Fibroblast of the aortic adventitia (primary cell): ENCODE data around the gene SEMA3B. TPM values are rescaled to one million over a fixed set of nuclear protein-coding genes. Genes with fewer than 3 reads are reported as not detected.

Experiments
- DNase-seq: peaks from one replicate; pipeline ENCODE4 v3.0.0-alpha.2; 2010; ENCODE audit warnings: low read depth
- H3K4me3 ChIP-seq: 2 replicates; pipeline ENCODE4 v1.5.1; 2011; ENCODE audit warnings: low read depth, mild to moderate bottlenecking, control low read depth, low read length, moderate library complexity
- total RNA-seq: library from RNA; depleted of rRNA; stranded (reverse); fragments of >200 nt; gene quantifications from 2 replicates; pipeline ENCODE4 v1.2.3, GENCODE V29; 2012; ENCODE audit warnings: low replicate concordance
- TF ChIP-seq, protein P1 (sequence below): IDR thresholded peaks from 2 replicates; pipeline ENCODE4 v1.5.1; 2011; ENCODE audit warnings: mild to moderate bottlenecking, low read length, control low read depth, inconsistent platforms; ENCODE audit not compliant: insufficient read depth

The SEMA3B gene
- total RNA-seq, 1 donor, result 9.7 TPM

DNA sequence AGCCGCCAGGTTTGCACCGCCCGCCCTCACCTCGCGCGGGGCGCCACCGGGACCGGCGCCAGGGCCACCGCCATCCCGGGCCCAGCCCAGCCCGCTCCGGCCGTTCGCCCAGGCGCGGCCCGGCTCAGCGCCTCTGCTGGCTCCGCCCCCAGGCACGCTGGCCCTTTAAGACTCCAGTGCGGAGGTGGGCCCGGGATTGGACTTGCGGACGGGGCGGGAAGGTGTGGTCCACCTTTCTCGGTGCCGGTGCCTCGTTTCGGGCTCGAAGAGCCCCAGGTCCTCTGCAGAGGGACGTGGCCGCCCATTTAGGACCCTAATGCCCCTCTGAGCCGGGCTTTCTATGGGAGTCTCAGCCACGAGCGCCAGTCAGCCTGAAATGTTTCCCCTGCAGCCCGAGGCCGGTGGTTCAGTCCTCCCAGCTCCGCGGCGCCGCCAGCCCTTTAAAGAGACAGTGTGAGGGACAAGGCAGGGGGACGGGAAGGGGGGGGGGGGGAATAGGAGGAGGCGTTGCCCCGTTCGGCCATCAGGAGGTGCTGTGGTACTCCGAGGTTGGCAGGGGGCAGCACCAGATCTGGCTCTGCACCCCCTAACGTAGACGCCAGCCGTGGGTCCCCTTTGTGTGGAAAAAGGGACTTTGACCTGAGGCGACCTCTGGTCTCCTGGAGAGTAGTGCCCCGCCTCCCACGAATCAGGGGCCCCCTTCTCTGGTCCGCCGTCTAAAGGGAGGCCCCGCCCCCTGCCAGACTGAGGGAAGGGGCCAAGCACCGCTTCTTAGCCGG lies 52.6 kb downstream of the SEMA3B start:
- peak; percentile 84 for DNase-seq
- TF ChIP-seq, protein P1, sequence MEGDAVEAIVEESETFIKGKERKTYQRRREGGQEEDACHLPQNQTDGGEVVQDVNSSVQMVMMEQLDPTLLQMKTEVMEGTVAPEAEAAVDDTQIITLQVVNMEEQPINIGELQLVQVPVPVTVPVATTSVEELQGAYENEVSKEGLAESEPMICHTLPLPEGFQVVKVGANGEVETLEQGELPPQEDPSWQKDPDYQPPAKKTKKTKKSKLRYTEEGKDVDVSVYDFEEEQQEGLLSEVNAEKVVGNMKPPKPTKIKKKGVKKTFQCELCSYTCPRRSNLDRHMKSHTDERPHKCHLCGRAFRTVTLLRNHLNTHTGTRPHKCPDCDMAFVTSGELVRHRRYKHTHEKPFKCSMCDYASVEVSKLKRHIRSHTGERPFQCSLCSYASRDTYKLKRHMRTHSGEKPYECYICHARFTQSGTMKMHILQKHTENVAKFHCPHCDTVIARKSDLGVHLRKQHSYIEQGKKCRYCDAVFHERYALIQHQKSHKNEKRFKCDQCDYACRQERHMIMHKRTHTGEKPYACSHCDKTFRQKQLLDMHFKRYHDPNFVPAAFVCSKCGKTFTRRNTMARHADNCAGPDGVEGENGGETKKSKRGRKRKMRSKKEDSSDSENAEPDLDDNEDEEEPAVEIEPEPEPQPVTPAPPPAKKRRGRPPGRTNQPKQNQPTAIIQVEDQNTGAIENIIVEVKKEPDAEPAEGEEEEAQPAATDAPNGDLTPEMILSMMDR, result peak; percentile 43
- H3K4me3 ChIP-seq, result peak overlapping the region; percentile 84

DNA sequence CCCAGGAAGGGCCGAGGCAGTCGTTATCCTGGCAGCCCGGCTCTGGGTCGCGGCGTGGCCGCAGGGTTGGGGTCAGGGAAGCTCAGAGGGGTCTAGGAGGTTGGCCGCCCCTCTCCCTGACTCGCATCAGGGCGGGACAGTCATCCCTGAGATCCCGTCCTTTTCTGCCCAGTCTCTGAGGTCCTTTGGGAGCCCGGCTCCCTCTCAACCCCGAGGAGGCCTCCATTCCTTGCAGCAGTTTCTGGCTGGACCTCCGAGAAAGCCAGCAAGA lies 53.1 kb downstream of the SEMA3B start:
- H3K4me3 ChIP-seq, result peak overlapping the region; percentile 84
- DNase-seq, result no peak
- TF ChIP-seq, protein P1, result no peak

DNA sequence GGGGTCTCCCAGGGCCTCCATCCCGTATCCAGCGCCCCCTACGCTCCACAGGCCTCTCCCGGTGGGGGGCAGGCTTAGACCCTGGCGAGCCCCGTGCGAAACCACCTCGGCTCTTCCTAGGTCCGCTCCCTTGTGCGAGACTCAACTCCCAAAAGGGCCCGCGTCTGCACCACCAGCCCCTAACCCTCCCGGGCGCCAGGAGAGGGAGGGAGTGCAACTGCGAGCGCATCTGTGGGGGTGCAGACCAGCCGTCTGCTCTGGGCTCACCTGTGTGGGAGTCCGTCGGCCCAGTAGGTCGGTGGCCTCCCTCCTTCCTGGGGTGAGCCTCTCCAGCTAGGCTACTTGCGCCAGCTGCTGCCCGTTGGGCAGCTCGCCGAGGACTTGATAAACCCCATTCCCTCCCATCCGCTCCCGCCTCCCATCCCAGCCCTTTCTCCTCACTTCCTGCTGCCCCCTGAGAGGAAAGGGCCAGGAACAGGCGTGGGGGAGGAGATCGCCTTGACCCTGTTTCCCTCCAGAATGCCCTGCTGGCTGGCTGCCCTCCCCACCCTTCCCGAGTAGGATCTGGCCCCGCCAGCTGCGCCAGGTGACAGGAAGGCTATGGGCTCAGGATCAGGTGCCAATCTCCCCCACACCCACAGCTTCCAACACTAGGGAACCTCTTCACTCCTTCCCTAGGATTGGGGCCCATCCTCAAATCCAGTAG lies 53.6 kb downstream of the SEMA3B start, which contains the start of gene HYAL2:
TSS of gene HYAL2 (minus strand) at position 360 of the 706 bp plus-strand sequence. CDS start 2,256 bp downstream, outside the sequence.
- DNase-seq, result no peak
- TF ChIP-seq, protein P1, result no peak
- peak within 1 kb of the TSS; percentile 84 for H3K4me3 ChIP-seq

DNA sequence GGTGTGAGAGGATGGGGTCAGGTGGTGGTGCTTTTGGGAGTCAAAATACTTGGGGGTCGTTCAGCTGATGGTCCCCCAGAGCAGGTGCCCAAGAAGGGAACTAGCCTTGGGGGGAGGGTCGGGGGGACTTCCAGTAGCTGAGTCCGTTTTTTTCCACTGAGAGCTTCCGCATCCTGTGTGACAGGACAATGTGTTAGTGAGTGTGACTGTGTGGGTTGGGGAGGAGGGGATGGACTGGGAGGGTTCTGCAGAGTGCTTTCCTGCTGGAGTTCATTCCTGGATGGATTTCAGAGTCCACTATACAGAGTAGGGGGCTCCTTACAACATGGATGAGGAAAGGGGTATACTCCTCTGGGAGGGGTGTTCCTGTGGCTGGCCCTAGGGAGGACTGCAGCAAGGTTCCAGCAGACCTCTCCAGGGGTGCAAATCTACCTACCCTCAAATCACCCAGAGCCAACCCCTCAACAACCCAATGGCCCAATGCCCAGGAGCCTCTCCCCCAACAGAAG lies 54.2 kb downstream of the SEMA3B start:
- no peak overlapping the region for H3K4me3 ChIP-seq
- no peak for DNase-seq
- TF ChIP-seq, protein P1, result no peak

DNA sequence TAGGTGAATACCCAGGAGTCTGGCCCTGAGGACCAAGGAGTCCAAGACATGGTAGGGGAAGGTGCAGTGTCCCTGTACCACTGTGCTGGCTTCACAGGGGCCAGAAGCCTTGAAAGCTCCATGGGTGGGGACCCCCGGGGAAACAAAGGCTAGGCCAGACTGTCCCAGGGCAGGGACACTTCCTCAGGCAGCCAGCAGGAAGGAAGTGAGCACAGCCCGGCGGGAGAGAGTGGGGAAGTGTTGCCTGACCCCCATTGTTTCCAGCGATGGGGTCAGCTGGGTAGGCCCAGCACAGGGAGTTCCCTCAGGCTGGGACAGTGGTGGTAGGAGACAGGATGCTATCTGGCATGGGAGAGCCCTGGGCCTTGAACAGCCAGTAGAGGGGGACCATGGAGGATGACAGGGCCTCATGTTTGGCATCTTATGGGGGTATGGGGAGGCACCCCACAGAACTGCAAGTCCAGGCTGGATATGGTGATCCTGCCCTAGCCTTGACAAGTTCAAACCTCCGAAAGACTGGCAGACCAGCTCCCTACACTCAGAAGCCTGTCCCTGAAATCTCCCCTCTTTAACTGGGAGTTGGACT lies 54.8 kb downstream of the SEMA3B start:
- DNase-seq, result no peak
- TF ChIP-seq, protein P1, result no peak
- H3K4me3 ChIP-seq, result no peak overlapping the region

DNA sequence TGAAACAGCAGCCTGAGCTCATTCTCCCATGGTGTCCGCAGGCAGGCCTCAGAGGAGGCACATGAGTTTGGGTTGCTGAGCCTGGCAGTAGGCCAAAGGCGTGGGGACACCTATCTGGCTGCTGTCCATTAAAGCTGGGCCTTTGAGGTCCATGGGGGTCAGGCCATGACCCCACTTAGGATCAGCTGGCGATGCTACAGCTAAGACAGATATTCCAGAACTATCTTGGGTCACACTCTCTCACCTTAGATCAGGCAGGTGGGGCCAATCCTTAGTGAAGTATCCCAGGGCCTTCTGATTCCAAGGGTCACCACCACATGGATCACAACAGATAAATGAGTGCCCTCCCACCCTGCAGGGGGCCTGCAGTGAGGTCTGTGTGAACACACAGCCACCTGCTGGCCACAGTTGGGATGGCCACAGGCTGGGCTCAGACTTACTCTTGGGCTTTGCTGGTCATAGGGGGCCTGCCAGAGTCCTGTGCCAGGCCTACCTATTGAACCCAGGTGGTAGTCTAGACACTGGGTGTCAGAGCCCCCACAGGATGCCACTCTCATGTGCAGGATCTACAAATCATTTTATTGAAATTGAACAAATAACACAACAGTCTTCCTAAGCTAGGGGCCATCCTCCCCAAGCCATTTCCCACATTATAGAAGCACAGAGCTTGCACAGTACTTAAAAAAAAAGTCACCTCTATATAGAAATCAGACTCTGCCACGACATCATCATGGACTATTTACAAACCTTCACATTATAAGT lies 55.6 kb downstream of the SEMA3B start:
- peak; percentile 64 for DNase-seq
- TF ChIP-seq, protein P1, result peak; percentile 87
- H3K4me3 ChIP-seq, result no peak overlapping the region
